Hepatic stellate cell (primary cell): Measurements from ENCODE around the gene C17orf113.

Experiments used
- DNase-seq: peaks from one replicate; pipeline ENCODE4 v3.0.0; 2011; ENCODE audit warnings: low spot score

C17orf113 gene

DNA sequence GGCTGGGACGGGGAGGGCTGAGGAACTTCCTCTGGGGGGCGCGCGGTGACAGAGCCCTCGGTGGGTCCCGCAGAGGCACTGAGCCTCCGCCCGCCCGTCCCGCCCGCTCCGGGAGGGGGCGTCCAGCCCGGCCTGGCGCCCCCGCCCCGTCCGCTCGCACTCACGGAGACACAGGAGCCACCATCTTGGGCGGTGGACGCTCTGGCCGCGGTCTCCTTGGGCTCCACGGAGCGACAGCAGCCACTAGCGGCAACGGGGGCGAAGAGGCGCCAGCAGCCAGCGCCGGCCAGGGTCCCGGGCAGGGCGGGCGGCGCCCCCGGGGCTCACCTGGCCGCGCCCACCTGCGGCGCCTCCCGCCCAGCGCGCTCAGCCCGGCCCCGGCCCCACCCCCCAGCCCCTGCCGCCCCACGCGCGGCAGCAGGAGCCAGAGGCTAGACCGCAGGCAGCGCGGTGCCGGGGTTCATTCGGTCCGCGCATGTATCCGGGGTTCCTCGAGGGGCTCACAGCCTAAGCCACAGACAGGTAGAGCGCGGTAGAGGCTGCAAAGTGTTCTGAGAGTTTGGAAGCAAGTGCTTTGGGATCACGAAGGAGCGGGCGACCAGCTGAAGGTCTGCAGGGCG, at the start of gene C17orf113:
Gene C17orf113 (minus strand): TSS at position 209 of the 620 bp plus-strand sequence. CDS start 7,225 bp downstream, outside the sequence.
- peak; percentile 75 for DNase-seq

DNA sequence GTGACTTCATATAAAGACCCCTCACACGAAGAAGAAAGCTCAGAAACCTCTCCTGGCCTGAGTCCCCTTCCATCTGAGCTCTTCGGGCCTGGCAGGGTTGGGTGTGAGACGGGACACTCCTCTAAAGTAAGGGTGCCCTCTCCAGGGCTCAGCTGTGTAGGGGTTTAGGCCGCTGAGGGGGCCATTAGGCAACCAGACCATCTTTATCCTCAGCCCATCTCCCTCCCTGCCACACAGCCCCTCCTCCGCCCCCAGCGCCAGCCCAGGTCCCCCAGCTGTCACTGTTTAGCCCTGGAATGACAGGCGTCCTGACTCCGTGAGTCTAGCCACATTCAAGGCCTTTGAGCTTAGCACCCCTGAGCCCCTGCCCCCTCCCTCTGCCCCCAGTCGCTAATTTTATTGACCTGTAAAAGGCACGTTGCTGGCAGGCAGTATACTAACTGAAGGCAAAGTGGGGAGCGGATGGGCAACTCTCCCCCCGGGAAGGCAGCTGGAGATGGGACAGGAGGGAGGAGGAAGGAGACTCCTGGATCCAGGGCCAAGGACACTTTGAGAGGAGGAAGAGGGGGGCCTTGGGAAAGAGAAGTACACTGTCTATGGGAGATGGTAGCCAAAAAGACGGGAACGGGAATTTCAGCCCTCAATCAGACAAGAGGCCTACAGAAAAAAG, 48.5 kb upstream of the C17orf113 start:
- no peak for DNase-seq

DNA sequence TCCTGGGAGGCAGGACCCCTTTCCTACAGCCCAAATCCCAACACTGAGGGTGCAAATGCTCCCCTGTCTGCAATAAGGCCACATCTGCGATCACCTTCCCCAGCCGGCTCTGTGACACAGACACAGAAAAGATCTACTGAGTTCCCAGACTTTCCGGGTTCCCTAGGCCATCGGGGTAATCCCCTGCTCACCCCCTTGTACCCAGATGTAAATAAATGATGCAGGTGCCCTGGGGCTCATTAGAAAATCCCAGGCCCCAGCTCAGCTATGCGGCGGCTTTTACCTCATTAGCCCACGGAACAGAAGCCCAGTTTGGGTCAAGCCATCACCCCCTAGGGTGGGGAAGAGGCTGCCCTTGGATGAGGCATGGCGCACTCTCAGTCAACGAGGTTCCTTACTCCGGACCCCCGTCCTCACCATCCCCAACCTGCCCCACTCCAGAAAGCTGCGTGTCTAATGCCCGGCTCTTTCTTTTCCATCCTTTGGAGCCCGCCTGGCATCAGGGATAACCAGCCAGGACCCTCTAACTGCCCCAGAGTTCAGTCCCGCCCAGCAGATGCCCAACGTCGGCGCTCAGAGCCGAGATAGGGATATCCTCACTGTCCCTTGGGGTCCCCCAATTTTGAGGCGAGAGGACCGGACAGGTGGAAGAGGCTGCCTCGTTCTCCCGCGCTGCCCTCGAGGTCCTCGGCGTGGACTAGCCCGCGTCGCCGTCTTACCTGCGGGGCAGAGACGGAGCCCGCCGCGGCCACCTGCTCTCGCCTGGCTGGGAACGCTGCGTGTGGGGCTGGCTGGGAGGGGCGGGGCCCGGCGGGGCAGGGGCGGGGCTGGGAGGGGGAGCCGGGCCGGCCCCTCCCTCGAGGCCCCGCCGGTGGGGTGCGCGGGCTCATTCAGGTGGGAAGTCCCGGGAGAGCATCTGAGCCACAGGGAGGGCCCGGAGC, 47.6 kb upstream of the C17orf113 start, which contains the start of gene ZNF385C:
Gene ZNF385C (minus strand): TSS at position 783 of the 941 bp plus-strand sequence. CDS start 35,417 bp downstream, outside the sequence.
- DNase-seq = no peak

DNA sequence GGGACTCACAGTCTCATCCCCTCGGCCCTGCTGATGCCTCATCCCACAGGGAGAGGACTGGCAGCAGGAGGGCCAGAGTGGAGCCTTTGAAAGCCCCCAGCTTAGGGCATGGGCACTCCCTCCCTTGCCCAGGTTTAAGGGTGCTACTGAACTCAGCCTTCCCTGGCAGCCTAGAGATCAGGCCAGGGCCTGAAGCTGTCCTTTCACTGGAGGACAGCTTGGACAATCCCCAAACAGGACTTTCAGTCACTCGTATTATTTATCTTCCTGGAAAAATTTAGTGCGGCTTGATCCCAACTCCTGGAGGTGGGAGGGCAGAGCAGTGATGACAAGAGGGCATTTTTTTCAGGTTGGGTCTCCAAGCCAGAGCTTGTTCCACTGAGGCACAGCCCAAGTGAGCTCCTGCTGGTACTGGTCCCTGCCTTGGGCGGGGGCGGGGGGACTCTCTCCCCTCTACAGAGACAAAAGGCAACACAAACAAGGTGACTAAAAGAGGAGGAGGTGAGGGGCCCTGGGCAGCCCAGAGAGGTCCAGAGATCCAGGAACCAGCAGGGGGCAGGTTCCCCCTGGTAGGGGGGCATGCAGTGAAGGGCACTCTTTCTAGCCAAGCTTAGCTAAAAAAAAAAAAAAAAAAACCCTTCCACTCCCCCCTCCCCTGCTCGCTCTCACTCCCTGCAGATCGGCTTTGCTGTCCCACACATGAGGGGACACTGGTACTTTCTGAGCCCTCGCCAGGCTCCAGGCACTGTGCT, 46.1 kb upstream of the C17orf113 start:
- no peak for DNase-seq

DNA sequence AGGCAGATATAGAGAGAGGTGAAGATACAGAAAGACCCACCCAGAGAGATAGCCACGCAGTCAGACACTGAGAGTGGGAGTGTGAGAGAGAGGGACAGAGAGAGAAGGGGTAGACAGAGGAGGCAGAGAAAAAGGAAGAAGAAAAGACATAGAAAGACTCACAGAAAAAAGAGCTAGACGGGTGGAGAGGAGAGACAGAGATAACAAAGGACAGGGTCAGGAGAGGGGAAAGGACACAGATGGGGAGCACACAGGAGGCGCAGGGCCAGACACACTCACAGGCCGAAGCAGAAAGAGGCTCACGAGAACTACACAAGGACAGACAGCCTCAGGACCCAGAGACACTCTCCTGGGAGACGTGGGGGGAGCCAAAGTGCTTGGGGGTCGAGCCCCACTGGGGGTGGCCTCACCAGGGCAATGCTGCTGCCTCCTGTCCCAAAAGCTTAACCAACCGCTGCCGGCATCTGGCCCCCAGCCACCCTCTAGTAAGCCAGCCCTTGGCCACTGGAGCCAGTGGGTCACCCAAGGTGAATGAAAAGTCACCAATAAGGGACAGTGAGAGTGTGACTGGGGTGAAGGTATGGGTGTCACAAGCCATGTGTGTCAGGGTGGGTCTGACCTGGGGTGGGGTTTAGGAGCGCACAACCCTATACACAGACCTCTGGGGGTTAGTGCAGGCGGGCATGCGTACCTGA, 44.1 kb upstream of the C17orf113 start:
- no peak for DNase-seq

DNA sequence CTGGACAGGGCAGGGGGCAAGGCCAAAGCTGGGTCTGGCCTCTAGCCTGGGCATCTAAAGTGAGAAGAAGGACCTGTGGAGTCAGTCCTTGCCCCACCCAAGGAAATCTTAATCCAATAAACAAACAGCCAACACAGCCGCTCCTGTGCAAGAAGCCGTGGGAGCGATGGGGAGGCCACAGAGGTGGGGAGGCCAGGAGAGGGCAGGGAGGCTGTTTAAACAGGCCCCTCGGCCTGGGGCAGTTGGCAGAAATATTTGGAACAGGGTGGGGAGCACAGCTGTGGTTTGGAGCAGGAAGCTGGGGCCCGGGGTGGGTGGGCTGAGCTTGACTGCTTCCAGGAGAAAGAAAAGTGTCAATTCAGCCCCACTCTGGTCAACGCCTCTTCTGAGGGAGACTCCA, 42.5 kb upstream of the C17orf113 start:
- no peak for DNase-seq

DNA sequence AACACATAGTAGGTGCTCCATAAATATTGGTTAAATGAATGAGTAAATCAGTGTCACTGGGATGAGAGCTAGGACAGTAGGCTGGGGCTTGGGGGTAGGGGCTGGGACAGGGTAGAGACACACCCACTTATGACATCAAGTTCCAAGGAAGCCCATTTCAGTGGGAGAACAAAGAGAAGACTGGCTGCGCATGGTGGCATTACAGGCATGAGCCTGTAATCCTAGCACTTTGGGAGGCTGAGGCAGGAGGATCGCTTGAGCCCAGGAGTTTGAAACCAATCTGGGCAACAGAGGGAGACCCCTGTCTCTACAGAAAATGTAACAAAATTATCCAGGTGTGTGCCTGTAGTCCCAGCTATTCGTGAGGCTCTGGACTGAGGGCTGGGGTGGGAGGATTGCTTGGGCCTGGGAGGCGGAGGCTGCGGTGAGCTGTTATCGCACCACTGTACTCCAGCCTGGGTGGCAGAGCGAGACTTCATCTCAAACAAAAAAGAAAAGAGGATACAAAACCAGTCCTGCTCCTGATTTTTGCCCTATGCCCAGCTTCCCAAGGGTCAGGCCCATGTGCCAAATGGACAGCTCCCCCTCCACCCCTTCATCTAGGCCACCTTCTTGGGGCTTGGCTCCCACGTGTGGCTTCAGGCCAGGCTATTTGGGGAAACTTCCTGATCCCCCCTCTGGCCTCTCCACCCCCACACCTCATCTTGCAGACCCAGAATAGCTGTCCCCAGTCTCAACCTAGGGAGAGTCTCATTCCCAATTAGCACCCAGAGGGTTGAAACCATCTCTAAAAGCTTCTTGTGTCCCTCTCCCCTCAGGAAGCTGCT, 40.8 kb upstream of the C17orf113 start:
- no peak for DNase-seq

DNA sequence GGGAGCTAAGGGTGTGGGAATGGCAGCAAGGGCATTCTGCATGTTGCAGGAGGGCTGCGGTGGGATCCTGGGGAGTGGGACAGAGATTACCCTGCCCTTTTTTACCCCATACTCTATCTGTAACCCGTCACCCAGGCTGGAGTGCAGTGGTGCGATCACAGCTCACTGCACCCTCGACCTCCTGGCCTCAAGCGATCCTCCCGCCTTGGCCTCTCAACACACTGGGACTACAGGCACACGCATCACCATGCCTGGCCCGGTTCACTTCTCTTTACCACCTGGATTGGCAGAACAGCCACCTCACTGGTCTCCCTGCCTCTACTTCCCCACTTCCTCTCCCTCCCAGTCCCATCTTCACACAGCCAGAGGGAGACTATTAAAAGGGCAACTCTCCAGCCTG, 38.3 kb upstream of the C17orf113 start:
- DNase-seq = no peak

DNA sequence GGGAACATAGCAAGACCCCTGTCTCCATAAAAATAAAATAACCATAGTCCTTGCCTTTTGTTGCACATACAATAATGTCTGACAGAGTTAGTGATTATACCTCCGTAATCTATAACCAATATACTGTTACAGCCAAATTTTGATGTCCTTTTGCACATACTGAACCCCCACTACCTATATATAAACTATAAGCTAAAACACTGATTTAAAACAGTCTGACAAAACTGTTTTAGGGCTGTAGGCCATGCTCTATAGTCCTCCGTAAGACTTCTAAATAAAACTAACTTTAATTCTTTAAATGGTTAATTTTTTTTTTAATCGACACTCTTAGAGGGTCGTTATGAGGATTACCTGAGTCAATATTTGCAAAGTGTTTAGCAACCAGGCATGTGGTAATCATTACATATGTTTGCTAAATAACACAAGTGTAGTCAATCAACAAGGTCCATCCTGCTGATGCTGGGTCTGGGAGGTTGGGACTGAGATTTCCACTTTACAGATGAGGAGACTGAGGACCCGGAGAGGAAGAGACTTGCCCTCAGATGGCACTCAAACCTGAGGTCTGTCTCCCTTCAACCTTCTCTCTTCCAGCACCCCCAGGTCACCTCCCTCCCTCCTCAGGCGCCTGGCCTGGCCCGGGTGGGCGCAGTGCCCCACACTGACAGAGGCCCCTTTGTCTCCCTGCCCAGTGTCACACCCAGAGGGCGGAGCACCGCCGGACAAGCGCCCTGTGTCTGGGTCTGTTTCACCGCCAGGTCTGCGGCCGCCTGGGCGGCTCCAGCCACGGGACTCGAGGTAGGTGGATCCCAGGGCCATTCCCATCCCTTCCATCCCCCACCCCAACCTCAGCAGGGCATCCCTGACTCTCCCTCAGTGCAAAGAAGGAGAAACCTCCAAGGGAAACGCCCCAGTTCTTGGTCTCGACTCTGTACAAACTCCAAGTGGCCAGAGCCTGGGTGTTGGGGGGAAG, 37.6 kb upstream of the C17orf113 start:
- DNase-seq = no peak

DNA sequence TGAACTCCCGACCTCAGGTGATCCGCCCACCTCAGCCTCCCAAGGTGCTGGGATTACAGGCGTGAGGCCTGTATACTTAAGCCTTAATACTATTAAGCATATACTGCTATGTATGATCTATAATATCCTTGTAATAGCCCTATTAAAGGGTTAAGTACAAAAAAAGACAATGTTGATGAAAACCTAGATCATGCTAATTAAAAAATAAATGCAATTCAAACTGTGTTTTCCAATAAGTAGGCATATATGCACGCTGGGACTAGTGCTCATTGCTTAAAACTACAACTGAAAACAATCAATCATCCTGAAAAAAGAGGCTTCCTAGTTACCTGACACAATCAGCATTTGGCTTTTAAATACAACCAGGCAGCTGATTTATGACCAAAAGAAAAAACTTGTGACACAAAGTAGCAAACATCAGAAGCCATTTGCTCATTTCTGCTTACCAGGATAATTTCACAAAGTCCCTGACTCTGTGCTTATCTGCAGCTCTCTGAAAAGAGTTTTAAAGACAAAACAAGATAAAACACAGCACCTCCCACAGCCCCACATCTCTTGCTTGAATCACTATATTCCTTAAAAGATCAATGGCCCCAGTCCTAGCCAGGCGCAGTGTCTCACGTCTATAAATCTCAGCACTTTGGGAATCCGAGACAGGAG, 36.8 kb upstream of the C17orf113 start:
- DNase-seq = no peak

DNA sequence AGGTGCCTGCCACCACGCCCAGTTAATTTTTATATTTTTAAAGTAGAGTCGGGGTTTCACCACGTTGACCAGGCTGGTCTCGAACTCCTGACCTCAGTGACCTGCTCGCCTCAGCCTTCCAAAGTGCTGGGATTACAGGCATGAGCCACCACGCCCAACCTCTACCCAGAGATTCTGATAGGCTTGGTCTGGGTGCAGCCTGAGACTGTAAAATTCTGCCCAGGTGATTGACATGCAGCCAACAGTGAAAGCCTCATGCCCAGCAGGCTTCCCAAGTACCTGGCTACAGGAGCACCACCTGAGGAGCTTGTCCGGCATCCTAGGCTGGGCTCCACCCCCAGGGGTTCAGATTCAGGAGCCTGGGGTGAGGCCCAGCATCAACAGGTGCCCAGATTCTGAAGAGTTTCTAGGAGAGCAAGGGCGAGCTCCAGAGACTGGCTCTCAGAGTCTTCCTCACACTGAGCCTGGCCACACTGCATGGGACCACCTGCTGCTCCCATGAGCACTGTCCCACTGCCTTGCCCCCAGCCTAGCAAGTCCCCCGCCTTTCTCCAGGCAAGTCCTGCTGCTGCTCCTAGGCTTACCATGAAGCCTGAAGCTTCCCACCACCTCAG, 31.2 kb upstream of the C17orf113 start:
- DNase-seq = no peak

DNA sequence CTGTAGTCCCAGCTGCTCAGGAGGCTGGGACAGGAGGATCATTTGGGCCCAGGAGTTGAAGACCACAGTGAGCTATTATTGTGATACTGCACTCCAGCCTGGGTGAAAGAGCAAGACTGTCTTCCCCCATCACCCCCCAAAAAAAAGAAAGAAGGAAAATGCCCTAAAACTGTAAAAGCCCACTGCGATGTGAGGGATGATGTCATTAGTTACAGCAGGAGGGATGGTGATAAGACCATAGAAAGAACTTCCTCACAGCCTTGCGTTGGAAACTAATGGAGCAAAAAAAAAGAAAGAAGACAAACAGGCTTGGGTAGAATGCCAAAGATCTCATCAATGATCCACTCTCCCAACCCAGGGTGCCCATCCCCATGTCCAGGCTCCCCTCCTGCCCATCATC, 29.1 kb upstream of the C17orf113 start:
- no peak for DNase-seq

DNA sequence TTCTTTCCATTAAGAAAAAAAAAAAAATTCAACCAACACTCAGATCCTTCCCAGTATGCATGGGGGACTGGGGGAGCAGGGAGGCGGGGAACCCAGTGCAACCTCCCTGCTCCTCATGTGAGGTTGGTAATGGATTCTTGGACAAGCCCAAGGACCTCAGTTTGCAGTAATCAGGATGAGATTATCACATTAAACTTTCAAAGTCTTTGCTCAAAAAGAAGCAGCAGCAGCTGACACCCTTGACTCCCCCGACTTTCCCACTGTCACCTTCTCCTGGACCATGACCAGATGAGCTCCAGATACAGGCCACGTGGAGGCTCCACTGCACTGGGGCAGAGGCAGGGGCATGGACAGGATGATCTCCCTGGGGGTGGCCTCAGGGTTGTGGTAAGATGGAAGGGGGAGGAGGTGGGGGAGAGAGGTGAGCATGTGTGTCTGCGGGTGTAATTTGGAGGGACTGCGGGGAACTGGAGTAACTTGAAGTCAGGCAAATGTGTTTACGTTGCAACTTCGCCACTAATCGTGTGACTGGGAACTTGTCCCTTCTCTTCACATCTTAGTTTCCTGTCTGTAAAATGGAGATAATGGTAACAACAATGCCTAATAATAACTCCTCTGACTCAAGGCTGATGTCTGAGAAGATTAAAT, 28.1 kb upstream of the C17orf113 start:
- no peak for DNase-seq

DNA sequence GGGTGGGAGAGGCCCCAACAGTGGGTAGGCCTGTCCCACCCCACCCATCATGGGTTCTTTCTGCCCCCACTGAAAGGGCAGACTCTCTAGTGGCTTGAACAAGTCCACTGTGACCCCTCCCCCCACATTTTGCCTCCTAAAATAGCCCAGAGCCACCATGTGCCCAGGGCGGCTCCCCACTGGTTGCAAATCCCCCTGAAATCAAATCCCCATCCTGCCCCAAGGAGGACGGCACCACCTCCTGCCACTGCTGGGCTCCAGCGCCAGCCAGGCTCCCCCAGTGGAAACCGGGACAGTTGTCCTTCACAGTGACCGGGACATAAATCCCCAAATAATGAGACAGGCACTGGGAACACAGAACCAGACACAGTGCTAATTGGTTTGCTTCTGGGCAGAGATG, 27.4 kb upstream of the C17orf113 start:
- DNase-seq = no peak

DNA sequence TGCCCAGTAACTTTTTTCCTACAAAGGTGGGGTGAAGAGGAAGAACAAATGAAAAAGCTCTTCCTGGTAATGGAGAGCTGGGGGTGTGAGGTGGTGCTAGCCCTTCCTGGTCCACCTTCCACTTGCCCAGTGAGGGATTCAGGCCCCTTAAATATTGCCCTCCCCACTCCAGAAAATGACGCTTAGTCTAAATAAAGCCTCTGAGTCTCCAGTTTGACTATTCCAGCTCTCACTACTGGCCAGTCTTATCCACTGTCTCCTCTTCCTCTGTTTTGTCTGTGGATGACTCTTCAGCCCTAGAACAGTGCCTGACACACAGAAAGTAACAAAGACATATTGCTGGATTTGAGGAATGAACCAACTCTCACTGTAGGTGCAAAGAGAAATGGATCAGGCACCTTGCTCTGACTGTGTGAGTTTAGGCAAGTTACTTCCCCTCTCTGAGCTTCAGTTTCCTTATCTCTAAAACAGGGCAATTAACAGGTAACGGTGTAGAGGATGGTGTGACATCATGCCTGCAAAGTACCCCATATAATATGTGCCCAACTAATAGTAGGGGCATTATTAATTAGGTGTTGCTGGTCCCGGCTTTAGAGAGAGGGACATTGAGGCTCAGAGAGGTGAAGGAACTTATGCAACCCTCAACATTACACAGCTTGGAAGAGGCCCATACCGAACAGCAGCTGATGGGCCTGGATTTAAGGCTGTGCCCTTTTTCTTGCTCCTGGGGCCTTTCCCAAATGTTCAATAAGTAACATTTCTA, 26.6 kb upstream of the C17orf113 start:
- DNase-seq = no peak

DNA sequence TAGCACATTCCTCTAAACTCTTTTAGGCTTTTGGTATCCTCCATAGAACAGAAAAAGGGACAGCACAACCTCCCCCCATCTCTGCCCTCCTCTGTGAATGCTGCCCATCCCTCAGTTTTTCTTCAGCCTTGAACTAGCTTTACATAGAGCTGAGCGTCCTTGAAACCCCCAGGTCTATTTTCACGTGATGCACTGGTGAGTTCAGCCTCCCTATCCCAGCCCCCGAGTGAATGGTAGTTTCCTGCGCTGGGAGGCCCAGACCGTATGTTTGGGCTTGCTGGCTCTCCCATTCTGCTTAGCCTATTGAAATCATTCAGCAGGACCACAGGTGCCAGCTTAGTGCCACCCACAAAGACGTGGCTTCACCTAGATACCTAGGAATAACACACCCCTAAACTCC, 25.4 kb upstream of the C17orf113 start:
- DNase-seq = no peak
